ENCODE measurements around the gene WAPL. TPM values are rescaled to one million over a fixed set of nuclear protein-coding genes. Genes with fewer than 3 reads are reported as not detected.

WAPL gene
- polyA plus RNA-seq, 1 donor (not counting 4 experiments of a cell fraction or from before 2014, with no cell fraction given) = 26.2 TPM

GRCh38 chr10:86391236-86391840 lies 130.3 kb downstream of the WAPL start:
- dilution Hi-C loops (cut with MboI; ENCODE audit: extremely low pct_ligation_motif_present, low sequenced_read_pairs) = no loop called here
- Histone ChIP-seq H3K4me1 (ENCODE audit: control insufficient read depth, extremely low read depth, insufficient read depth, low read length) (peaks cover 10% of the 10 kb centered on the region), H3K4me3 (ENCODE audit: control insufficient read depth in 2 of 3, extremely low read depth in 1 of 3, insufficient read depth in 2 of 3, low read depth in 1 of 3, low read length in 3 of 3) (no peak overlapping the region), H3K27me3 (ENCODE audit: control insufficient read depth, extremely low read depth, insufficient read depth, low read length) (peaks cover 16% of the 10 kb centered on the region), H3K36me3 (ENCODE audit: control insufficient read depth in 2 of 2, extremely low read depth in 1 of 2, insufficient read depth in 2 of 2, low read length in 2 of 2) (no peaks in the 10 kb centered on the region), H3K79me2 (ENCODE audit: control insufficient read depth, insufficient read depth, low read length) (no peaks in the 10 kb centered on the region), H2AFZ (ENCODE audit: control insufficient read depth, low read length) (no peak overlapping the region), H3K4me2 (ENCODE audit: control insufficient read depth, extremely low read depth, insufficient read depth, low read depth, low read length) (no peak overlapping the region), H3K27ac (ENCODE audit: control insufficient read depth, insufficient read depth, low read length) (no peak overlapping the region), H3K9me3 (ENCODE audit: control insufficient read depth, low read depth, low read length) (no peaks in the 10 kb centered on the region), H3K9ac (ENCODE audit: control insufficient read depth, extremely low read depth, insufficient read depth, low read length) (no peak overlapping the region), H4K20me1 (ENCODE audit: control insufficient read depth, extremely low read depth, insufficient read depth, low read length) (no peaks in the 10 kb centered on the region), H3K9me1 (ENCODE audit: control insufficient read depth, extremely low read depth, insufficient read depth, low read length) (no peaks in the 10 kb centered on the region)
- DNase-seq (ENCODE audit: low read depth, low spot score) = no peak
- no peak for TF ChIP-seq CTCF (optimal IDR thresholded peaks at IDR 0.05 in 1 of 3, IDR thresholded peaks at IDR 0.05 in 1 of 3, conservative IDR thresholded peaks at IDR 0.05 in 1 of 3; ENCODE audit: extremely low read depth in 1 of 3, insufficient read depth in 2 of 3, low read length in 3 of 3)
- no peak for TF ChIP-seq EZH2 (IDR thresholded peaks at IDR 0.05; ENCODE audit: low read length)
- FAIRE-seq = no peak

GRCh38 chr10:86390337-86391120 lies 131.1 kb downstream of the WAPL start:
- DNase-seq (ENCODE audit: low read depth, low spot score) (no peak), FAIRE-seq (no peak)
- dilution Hi-C loops (cut with MboI; ENCODE audit: extremely low pct_ligation_motif_present, low sequenced_read_pairs) = no loop called here
- Histone ChIP-seq H3K4me3 (ENCODE audit: control insufficient read depth in 2 of 3, extremely low read depth in 1 of 3, insufficient read depth in 2 of 3, low read depth in 1 of 3, low read length in 3 of 3) (no peak overlapping the region), H2AFZ (ENCODE audit: control insufficient read depth, low read length) (no peak overlapping the region), H3K4me2 (ENCODE audit: control insufficient read depth, extremely low read depth, insufficient read depth, low read depth, low read length) (no peak overlapping the region), H3K9ac (ENCODE audit: control insufficient read depth, extremely low read depth, insufficient read depth, low read length) (no peak overlapping the region), H3K27me3 (ENCODE audit: control insufficient read depth, extremely low read depth, insufficient read depth, low read length) (peaks cover 16% of the 10 kb centered on the region), H4K20me1 (ENCODE audit: control insufficient read depth, extremely low read depth, insufficient read depth, low read length) (no peaks in the 10 kb centered on the region), H3K9me3 (ENCODE audit: control insufficient read depth, low read depth, low read length) (no peaks in the 10 kb centered on the region), H3K79me2 (ENCODE audit: control insufficient read depth, insufficient read depth, low read length) (no peaks in the 10 kb centered on the region), H3K36me3 (ENCODE audit: control insufficient read depth in 2 of 2, extremely low read depth in 1 of 2, insufficient read depth in 2 of 2, low read length in 2 of 2) (no peaks in the 10 kb centered on the region), H3K4me1 (ENCODE audit: control insufficient read depth, extremely low read depth, insufficient read depth, low read length) (peaks cover 10% of the 10 kb centered on the region), H3K27ac (ENCODE audit: control insufficient read depth, insufficient read depth, low read length) (no peak overlapping the region), H3K9me1 (ENCODE audit: control insufficient read depth, extremely low read depth, insufficient read depth, low read length) (no peaks in the 10 kb centered on the region)
- TF ChIP-seq EZH2 (IDR thresholded peaks at IDR 0.05; ENCODE audit: low read length) (no peak), CTCF (optimal IDR thresholded peaks at IDR 0.05 in 1 of 3, IDR thresholded peaks at IDR 0.05 in 1 of 3, conservative IDR thresholded peaks at IDR 0.05 in 1 of 3; ENCODE audit: extremely low read depth in 1 of 3, insufficient read depth in 2 of 3, low read length in 3 of 3) (no peak)

All from keratinocyte (primary cell).